H9 (cell line): ENCODE measurements around the gene ST8SIA6. TPM values are rescaled to one million over a fixed set of nuclear protein-coding genes. Genes with fewer than 3 reads are reported as not detected.
"Not testable (repeated sequence)": the region's sequence is repeated elsewhere in the genome, so short reads cannot be mapped to it uniquely, and the experiment has no call there.

ENCODE experiments used
- DNase-seq: peaks from one replicate; pipeline ENCODE4 v3.0.0-alpha.2; 2017
- H2AFZ ChIP-seq: one replicate; pipeline ENCODE4 v1.6.1; 2013; ENCODE audit warnings: mild to moderate bottlenecking, low read length, control low read depth, moderate library complexity
- H2AK5ac ChIP-seq: 2 replicates; pipeline ENCODE4 v1.6.1; 2013; ENCODE audit warnings: low read length, control low read depth, mixed read lengths; ENCODE audit not compliant: insufficient read length
- H2BK120ac ChIP-seq: one replicate; pipeline ENCODE4 v1.6.1; 2013; ENCODE audit warnings: low read depth, mild to moderate bottlenecking, low read length, control low read depth, inconsistent platforms; ENCODE audit not compliant: poor library complexity, severe bottlenecking
- H2BK12ac ChIP-seq: 2 replicates; pipeline ENCODE4 v1.6.1; 2013; ENCODE audit warnings: low read length, control low read depth, mixed read lengths, low read depth; ENCODE audit not compliant: insufficient read length
- H2BK15ac ChIP-seq: 2 replicates; pipeline ENCODE4 v1.6.1; 2013; ENCODE audit warnings: low read depth, low read length, control low read depth
- H2BK20ac ChIP-seq: one replicate; pipeline ENCODE4 v1.6.1; 2013; ENCODE audit warnings: low read depth, mild to moderate bottlenecking, low read length, control low read depth, inconsistent platforms; ENCODE audit not compliant: poor library complexity, severe bottlenecking
- H2BK5ac ChIP-seq: 2 replicates; pipeline ENCODE4 v1.6.1; 2013; ENCODE audit warnings: low read length, control low read depth, mixed read lengths; ENCODE audit not compliant: insufficient read length
- H3K14ac ChIP-seq: 2 replicates; pipeline ENCODE4 v1.6.1; 2013; ENCODE audit warnings: low read length, control low read depth; ENCODE audit not compliant: insufficient read depth
- H3K18ac ChIP-seq: 2 replicates; pipeline ENCODE4 v1.6.1; 2013; ENCODE audit warnings: low read depth, mild to moderate bottlenecking, mixed read lengths, low read length, control low read depth; ENCODE audit not compliant: insufficient read length
- H3K23ac ChIP-seq: 2 replicates; pipeline ENCODE4 v1.6.1; 2013; ENCODE audit warnings: low read length, control low read depth, mixed read lengths, low read depth; ENCODE audit not compliant: insufficient read length
- H3K23me2 ChIP-seq: 2 replicates; pipeline ENCODE4 v1.6.1; 2013; ENCODE audit warnings: low read depth, mild to moderate bottlenecking, mixed read lengths, low read length, control low read depth; ENCODE audit not compliant: insufficient read length, poor library complexity, severe bottlenecking
- H3K27ac ChIP-seq: 2 replicates; pipeline ENCODE4 v1.5.1; 2013; ENCODE audit warnings: low read length, control low read depth, mixed read lengths, low read depth; ENCODE audit not compliant: insufficient read length
- H3K27me3 ChIP-seq: 2 replicates; pipeline ENCODE4 v1.6.1; 2013; ENCODE audit warnings: low read length, control low read depth, inconsistent platforms; ENCODE audit not compliant: insufficient read depth
- H3K4ac ChIP-seq: 2 replicates; pipeline ENCODE4 v1.6.1; 2013; ENCODE audit warnings: low read depth, mild to moderate bottlenecking, control low read depth, inconsistent platforms, low read length, moderate library complexity
- H3K4me1 ChIP-seq: 2 replicates; pipeline ENCODE4 v1.6.1; 2013; ENCODE audit warnings: low read length, control low read depth, inconsistent platforms; ENCODE audit not compliant: insufficient read depth
- H3K4me2 ChIP-seq: 2 replicates; pipeline ENCODE4 v1.6.1; 2013; ENCODE audit warnings: low read length, control low read depth, mixed read lengths; ENCODE audit not compliant: insufficient read length, insufficient read depth
- H3K56ac ChIP-seq: 2 replicates; pipeline ENCODE4 v1.6.1; 2013; ENCODE audit warnings: low read depth, mild to moderate bottlenecking, mixed read lengths, low read length, control low read depth; ENCODE audit not compliant: insufficient read length
- H3K79me1 ChIP-seq: 2 replicates; pipeline ENCODE4 v1.6.1; 2013; ENCODE audit warnings: low read depth, mild to moderate bottlenecking, moderate library complexity, low read length, control low read depth, inconsistent platforms; ENCODE audit not compliant: insufficient read depth, poor library complexity, severe bottlenecking
- H3K79me2 ChIP-seq: 2 replicates; pipeline ENCODE4 v1.6.1; 2013; ENCODE audit warnings: low read length, control low read depth, inconsistent platforms; ENCODE audit not compliant: insufficient read depth
- H3K9ac ChIP-seq: 2 replicates; pipeline ENCODE4 v1.6.1; 2013; ENCODE audit warnings: low read length, control low read depth, mixed read lengths; ENCODE audit not compliant: insufficient read length; ENCODE audit errors: extremely low read depth
- H3K9me3 ChIP-seq: one replicate; pipeline ENCODE4 v1.6.1; 2013; ENCODE audit warnings: low read depth, low read length, inconsistent platforms; ENCODE audit not compliant: control insufficient read depth
- H3T11ph ChIP-seq: one replicate; pipeline ENCODE4 v1.6.1; 2013; ENCODE audit warnings: mild to moderate bottlenecking, low read length, control low read depth, inconsistent platforms
- H4K20me1 ChIP-seq: one replicate; pipeline ENCODE4 v1.6.1; 2013; ENCODE audit not compliant: control insufficient read depth, insufficient read length, insufficient read depth
- H4K5ac ChIP-seq: 2 replicates; pipeline ENCODE4 v1.6.1; 2013; ENCODE audit warnings: low read depth, mild to moderate bottlenecking, mixed read lengths, low read length, control low read depth; ENCODE audit not compliant: insufficient read length
- H4K8ac ChIP-seq: replicated peaks from 2 replicates; pipeline ENCODE4 v1.6.1; 2013; ENCODE audit warnings: low read length, control low read depth, mixed read lengths, low read depth; ENCODE audit not compliant: insufficient read length
- H4K91ac ChIP-seq: 2 replicates; pipeline ENCODE4 v1.6.1; 2013; ENCODE audit warnings: low read depth, mild to moderate bottlenecking, moderate library complexity, mixed read lengths, low read length, control low read depth; ENCODE audit not compliant: insufficient read length
- H3K27ac Mint-ChIP-seq, 3 experiments: 2 replicates in 2 of 3; 3 replicates in 1 of 3; pipeline ENCODE4 v1.8.0; 2020 to 2021; ENCODE audit warnings: mixed read lengths in 3 of 3, mild to moderate bottlenecking in 1 of 3, moderate library complexity in 1 of 3
- H3K27me3 Mint-ChIP-seq: 2 replicates; pipeline ENCODE4 v1.8.0; 2021; ENCODE audit warnings: low read depth, mild to moderate bottlenecking, moderate library complexity, mixed read lengths
- H3K36me3 Mint-ChIP-seq, 3 experiments: 2 replicates in 2 of 3; 3 replicates in 1 of 3; pipeline ENCODE4 v1.8.0; 2020 to 2021; ENCODE audit warnings: low read depth in 3 of 3, mixed read lengths in 3 of 3; ENCODE audit not compliant: insufficient read depth in 1 of 3
- H3K4me1 Mint-ChIP-seq, 2 experiments: 2 replicates each; pipeline ENCODE4 v1.8.0; 2020; ENCODE audit warnings: mixed read lengths in 2 of 2
- H3K4me3 Mint-ChIP-seq, 2 experiments: 2 replicates in 1 of 2; 3 replicates in 1 of 2; pipeline ENCODE4 v1.8.0; 2020 to 2021; ENCODE audit warnings: mild to moderate bottlenecking in 2 of 2, mixed read lengths in 2 of 2, moderate library complexity in 1 of 2
- H3K9me3 Mint-ChIP-seq, 2 experiments: 2 replicates in 1 of 2; 3 replicates in 1 of 2; pipeline ENCODE4 v1.8.0; 2020; ENCODE audit warnings: mild to moderate bottlenecking in 2 of 2, mixed read lengths in 2 of 2, moderate library complexity in 1 of 2
- WGBS: extraction: QIAGEN DNeasy Blood & Tissue Kit; methylation state at CpG from one replicate; pipeline ENCODE4 v1.1.7; 2013; ENCODE audit warnings: missing lambda C conversion rate, low lambda C conversion rate, mixed read lengths; ENCODE audit not compliant: insufficient read length; ENCODE audit errors: extremely low coverage; 5-methylcytosine and 5-hydroxymethylcytosine counted together
- total RNA-seq: library from RNA; stranded (reverse); gene quantifications from 2 replicates; pipeline ENCODE4 v1.2.1, GENCODE V29; 2021
- TF ChIP-seq, protein P1 (sequence below): fragments of 200-600 bp; sonication (generic); conservative IDR thresholded peaks from 3 replicates; pipeline ENCODE4 v1.8.0; 2021; ENCODE audit warnings: antibody characterized with exemption, mild to moderate bottlenecking

The ST8SIA6 gene
- total RNA-seq, 1 experiment from 2014 or later = 0.37 TPM

DNA sequence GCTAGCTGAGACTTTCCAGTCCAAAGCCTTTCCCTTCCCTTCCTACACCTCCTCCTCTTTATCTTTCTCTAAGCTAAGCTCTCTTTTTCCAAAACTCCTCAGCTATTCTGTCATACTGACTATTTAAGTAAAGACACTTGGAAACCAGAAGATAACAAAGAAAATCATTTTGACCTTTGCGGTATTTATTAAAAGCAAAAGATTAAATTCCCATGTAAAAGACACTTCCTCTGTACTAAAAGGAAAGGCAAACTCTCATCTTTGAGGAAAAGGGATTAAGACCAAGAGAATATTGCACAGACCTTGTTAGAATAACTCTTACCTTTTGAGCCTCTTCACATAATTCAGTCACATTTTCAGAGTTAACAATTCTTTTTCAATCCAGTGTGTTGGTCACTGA, 15.8 kb downstream of the ST8SIA6 start:
- WGBS = no CpG with 5 or more reads among the region's 1 CpG

DNA sequence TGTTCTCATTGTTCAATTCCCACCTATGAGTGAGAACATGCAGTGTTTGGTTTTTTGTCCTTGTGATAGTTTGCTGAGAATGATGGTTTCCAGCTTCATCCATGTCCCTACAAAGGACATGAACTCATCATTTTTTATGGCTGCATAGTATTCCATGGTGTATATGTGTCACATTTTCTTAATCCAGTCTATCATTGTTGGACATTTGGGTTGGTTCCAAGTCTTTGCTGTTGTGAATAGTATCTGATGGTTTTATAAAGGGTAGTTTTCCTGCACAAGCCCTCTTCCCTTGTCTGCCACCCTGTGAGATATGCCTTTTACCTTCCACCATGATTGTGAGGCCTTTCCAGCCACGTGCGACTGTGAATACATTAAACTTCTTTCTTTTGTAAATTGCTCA, 17.8 kb downstream of the ST8SIA6 start:
- not testable (repeated sequence) for H4K8ac ChIP-seq, H3K23ac ChIP-seq, H3K9me3 Mint-ChIP-seq, H2BK120ac ChIP-seq, H3K27me3 ChIP-seq, H3K27ac Mint-ChIP-seq, H3K9me3 ChIP-seq, H3K4me3 Mint-ChIP-seq, H4K5ac ChIP-seq, H2AFZ ChIP-seq, H2BK20ac ChIP-seq, H2AK5ac ChIP-seq, H3K27me3 Mint-ChIP-seq, H2BK12ac ChIP-seq, H4K91ac ChIP-seq, H3K4ac ChIP-seq, H2BK5ac ChIP-seq, H3K56ac ChIP-seq, H3K4me1 Mint-ChIP-seq, H3K23me2 ChIP-seq, H4K20me1 ChIP-seq, H3K18ac ChIP-seq, H3K36me3 Mint-ChIP-seq, H3K4me1 ChIP-seq, H3K9ac ChIP-seq, H3K79me2 ChIP-seq, H2BK15ac ChIP-seq, H3K79me1 ChIP-seq, H3K14ac ChIP-seq, H3T11ph ChIP-seq, H3K4me2 ChIP-seq, DNase-seq, H3K27ac ChIP-seq
- WGBS = no CpG with 5 or more reads among the region's 2 CpGs

More for the DNA sequence above, 15.8 kb downstream of the ST8SIA6 start:
- no peaks in the 10 kb centered on the region for H3K4me1 Mint-ChIP-seq
- H3K27me3 ChIP-seq = no peaks in the 10 kb centered on the region
- no peak overlapping the region for H4K5ac ChIP-seq
- DNase-seq = no peak
- H3K9me3 Mint-ChIP-seq = peaks cover 0 to 8% of the 10 kb centered on the region in 2 experiments; a peak in 1 of 5 replicates
- no peak overlapping the region for H3K4me2 ChIP-seq
- H3K9me3 ChIP-seq = no peaks in the 10 kb centered on the region
- no peak overlapping the region for H2BK5ac ChIP-seq
- no peak overlapping the region for H4K91ac ChIP-seq
- no peak overlapping the region for H3K14ac ChIP-seq
- no peak overlapping the region for H3K4ac ChIP-seq
- no peak overlapping the region for H3K9ac ChIP-seq
- H2AK5ac ChIP-seq = no peak overlapping the region
- no peak overlapping the region for H3K18ac ChIP-seq
- H3T11ph ChIP-seq = no peak overlapping the region
- no peaks in the 10 kb centered on the region for H3K79me1 ChIP-seq
- no peak overlapping the region for H2BK15ac ChIP-seq
- no peak overlapping the region for H2BK20ac ChIP-seq
- no peak overlapping the region for H3K23ac ChIP-seq
- no peak overlapping the region for H3K27ac ChIP-seq
- H3K79me2 ChIP-seq = no peaks in the 10 kb centered on the region
- no peak overlapping the region for H3K4me3 Mint-ChIP-seq
- no peaks in the 10 kb centered on the region for H3K27me3 Mint-ChIP-seq
- no peaks in the 10 kb centered on the region for H4K20me1 ChIP-seq
- H3K4me1 ChIP-seq = no peaks in the 10 kb centered on the region
- no peak overlapping the region for H2BK120ac ChIP-seq
- H3K23me2 ChIP-seq = no peaks in the 10 kb centered on the region
- no peak overlapping the region for H4K8ac ChIP-seq
- no peak overlapping the region for H2BK12ac ChIP-seq
- TF ChIP-seq, protein P1, sequence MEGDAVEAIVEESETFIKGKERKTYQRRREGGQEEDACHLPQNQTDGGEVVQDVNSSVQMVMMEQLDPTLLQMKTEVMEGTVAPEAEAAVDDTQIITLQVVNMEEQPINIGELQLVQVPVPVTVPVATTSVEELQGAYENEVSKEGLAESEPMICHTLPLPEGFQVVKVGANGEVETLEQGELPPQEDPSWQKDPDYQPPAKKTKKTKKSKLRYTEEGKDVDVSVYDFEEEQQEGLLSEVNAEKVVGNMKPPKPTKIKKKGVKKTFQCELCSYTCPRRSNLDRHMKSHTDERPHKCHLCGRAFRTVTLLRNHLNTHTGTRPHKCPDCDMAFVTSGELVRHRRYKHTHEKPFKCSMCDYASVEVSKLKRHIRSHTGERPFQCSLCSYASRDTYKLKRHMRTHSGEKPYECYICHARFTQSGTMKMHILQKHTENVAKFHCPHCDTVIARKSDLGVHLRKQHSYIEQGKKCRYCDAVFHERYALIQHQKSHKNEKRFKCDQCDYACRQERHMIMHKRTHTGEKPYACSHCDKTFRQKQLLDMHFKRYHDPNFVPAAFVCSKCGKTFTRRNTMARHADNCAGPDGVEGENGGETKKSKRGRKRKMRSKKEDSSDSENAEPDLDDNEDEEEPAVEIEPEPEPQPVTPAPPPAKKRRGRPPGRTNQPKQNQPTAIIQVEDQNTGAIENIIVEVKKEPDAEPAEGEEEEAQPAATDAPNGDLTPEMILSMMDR = no peak
- H2AFZ ChIP-seq = no peak overlapping the region
- H3K27ac Mint-ChIP-seq = no peak overlapping the region
- peaks cover 0 to 6% (median 2%) of the 10 kb centered on the region in 3 experiments; a peak in 4 of 7 replicates for H3K36me3 Mint-ChIP-seq
- no peak overlapping the region for H3K56ac ChIP-seq
